Parathyroid adenoma (tissue), 2 donors: ENCODE data around the gene C10orf90.

ENCODE experiments used
- H2AFZ ChIP-seq: fragments of 300-600 bp; sonication (generic); one replicate; pipeline ENCODE4 v1.7.0; 2017; ENCODE audit warnings: antibody characterized with exemption, mild to moderate bottlenecking
- H3K27ac ChIP-seq: fragments of 300-600 bp; sonication (generic); one replicate; pipeline ENCODE4 v1.7.0; 2017
- H3K27me3 ChIP-seq: fragments of 300-600 bp; sonication (generic); one replicate; pipeline ENCODE4 v1.7.0; 2017; ENCODE audit warnings: low read length; ENCODE audit not compliant: control insufficient read depth, insufficient read depth
- H3K36me3 ChIP-seq: fragments of 300-600 bp; sonication (generic); one replicate; pipeline ENCODE4 v1.7.0; 2017; ENCODE audit warnings: low read length; ENCODE audit not compliant: control insufficient read depth, insufficient read depth
- H3K4me1 ChIP-seq: fragments of 300-600 bp; sonication (generic); one replicate; pipeline ENCODE4 v1.7.0; 2017; ENCODE audit warnings: control low read depth
- H3K4me2 ChIP-seq: fragments of 300-600 bp; sonication (generic); one replicate; pipeline ENCODE4 v1.7.0; 2017; ENCODE audit warnings: low read length
- H3K4me3 ChIP-seq: fragments of 300-600 bp; sonication (generic); one replicate; pipeline ENCODE4 v1.7.0; 2017; ENCODE audit warnings: low read depth, low read length
- H3K79me2 ChIP-seq: fragments of 300-600 bp; sonication (generic); one replicate; pipeline ENCODE4 v1.7.0; 2017; ENCODE audit warnings: control low read depth
- H3K9ac ChIP-seq: fragments of 300-600 bp; sonication (generic); one replicate; pipeline ENCODE4 v1.7.0; 2017; ENCODE audit warnings: mild to moderate bottlenecking
- H3K9me3 ChIP-seq: fragments of 300-600 bp; sonication (generic); one replicate; pipeline ENCODE4 v1.7.0; 2017; ENCODE audit warnings: low read length; ENCODE audit not compliant: control insufficient read depth
- TF ChIP-seq, protein P1 (sequence below): fragments of 300-600 bp; sonication (generic); IDR thresholded peaks from one replicate; pipeline ENCODE4 v1.7.0; 2017; ENCODE audit warnings: antibody characterized with exemption, mild to moderate bottlenecking
- donor health status: primary hyperparathyroidism.

The C10orf90 gene

DNA sequence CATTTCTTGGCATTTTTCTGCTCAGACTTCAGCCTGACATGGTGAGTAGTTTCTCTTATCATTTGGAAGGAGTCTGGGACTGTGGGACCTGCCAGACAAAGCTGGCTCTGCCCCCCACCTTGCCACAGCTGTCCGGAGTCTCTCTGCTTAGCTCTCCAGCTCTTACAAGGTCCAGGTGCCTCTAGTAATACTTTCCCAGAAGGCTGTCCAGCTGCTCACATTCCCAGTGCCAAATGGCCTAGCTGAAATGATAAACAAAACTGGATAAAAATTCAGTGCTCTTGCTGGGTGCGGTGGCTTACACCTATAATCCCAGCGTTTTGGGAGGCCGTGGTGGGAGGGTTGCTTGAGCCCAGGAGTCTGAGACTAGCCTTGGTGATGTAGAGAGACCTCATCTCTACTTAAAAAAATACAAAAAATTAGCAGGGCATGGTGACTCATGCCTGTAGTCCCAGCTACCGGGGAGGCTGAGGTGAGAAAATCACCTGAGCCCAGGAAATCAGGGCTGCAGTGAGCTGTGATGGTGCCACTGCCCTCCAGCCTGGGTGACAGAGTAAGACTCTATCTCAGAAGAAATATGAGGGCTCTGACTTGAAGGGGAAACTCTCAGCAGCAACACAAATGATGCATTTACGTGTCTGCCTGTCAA, 86.8 kb downstream of the C10orf90 start:
- Histone ChIP-seq H3K9me3 (no peaks in the 10 kb centered on the region), H3K4me3 (no peak overlapping the region), H3K27me3 (no peaks in the 10 kb centered on the region), H3K4me2 (no peak overlapping the region), H3K4me1 (no peaks in the 10 kb centered on the region), H3K36me3 (no peaks in the 10 kb centered on the region), H2AFZ (no peak overlapping the region), H3K9ac (no peak overlapping the region), H3K27ac (no peak overlapping the region), H3K79me2 (no peaks in the 10 kb centered on the region)
- TF ChIP-seq, protein P1, sequence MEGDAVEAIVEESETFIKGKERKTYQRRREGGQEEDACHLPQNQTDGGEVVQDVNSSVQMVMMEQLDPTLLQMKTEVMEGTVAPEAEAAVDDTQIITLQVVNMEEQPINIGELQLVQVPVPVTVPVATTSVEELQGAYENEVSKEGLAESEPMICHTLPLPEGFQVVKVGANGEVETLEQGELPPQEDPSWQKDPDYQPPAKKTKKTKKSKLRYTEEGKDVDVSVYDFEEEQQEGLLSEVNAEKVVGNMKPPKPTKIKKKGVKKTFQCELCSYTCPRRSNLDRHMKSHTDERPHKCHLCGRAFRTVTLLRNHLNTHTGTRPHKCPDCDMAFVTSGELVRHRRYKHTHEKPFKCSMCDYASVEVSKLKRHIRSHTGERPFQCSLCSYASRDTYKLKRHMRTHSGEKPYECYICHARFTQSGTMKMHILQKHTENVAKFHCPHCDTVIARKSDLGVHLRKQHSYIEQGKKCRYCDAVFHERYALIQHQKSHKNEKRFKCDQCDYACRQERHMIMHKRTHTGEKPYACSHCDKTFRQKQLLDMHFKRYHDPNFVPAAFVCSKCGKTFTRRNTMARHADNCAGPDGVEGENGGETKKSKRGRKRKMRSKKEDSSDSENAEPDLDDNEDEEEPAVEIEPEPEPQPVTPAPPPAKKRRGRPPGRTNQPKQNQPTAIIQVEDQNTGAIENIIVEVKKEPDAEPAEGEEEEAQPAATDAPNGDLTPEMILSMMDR: no peak

DNA sequence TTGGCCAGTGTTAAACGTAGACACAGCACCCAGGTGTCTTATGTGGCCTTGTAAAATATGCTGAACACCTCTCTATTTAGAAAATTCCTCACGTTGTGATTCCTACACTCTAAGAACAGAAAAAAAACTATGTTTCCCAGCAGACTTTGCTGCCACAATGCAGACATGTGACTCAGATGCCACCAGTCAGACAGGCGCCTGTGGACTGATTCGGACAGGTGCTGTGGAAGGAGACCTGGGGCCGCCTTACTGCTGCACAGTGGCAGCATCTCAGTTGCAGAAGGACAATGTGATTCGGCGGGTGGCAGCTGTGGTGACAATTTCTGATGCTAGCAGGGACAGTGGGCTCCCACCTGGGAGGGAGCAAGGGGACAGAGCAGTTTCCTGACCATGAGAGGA, 88.8 kb downstream of the C10orf90 start:
- H2AFZ ChIP-seq: no peak overlapping the region
- H3K4me2 ChIP-seq: no peak overlapping the region
- H3K27ac ChIP-seq: no peak overlapping the region
- TF ChIP-seq, protein P1: no peak
- H3K27me3 ChIP-seq: no peaks in the 10 kb centered on the region
- no peak overlapping the region for H3K4me3 ChIP-seq
- H3K9me3 ChIP-seq: no peaks in the 10 kb centered on the region
- no peaks in the 10 kb centered on the region for H3K79me2 ChIP-seq
- no peaks in the 10 kb centered on the region for H3K4me1 ChIP-seq
- no peaks in the 10 kb centered on the region for H3K36me3 ChIP-seq
- no peak overlapping the region for H3K9ac ChIP-seq

GRCh38 chr10:126580873-126581647, 89.4 kb downstream of the C10orf90 start:
- H3K4me1 ChIP-seq: no peaks in the 10 kb centered on the region
- TF ChIP-seq, protein P1: no peak
- H3K4me2 ChIP-seq: no peak overlapping the region
- no peak overlapping the region for H2AFZ ChIP-seq
- H3K36me3 ChIP-seq: no peaks in the 10 kb centered on the region
- H3K27me3 ChIP-seq: no peaks in the 10 kb centered on the region
- H3K9ac ChIP-seq: no peak overlapping the region
- H3K79me2 ChIP-seq: no peaks in the 10 kb centered on the region
- H3K9me3 ChIP-seq: no peaks in the 10 kb centered on the region
- H3K4me3 ChIP-seq: no peak overlapping the region
- H3K27ac ChIP-seq: no peak overlapping the region

DNA sequence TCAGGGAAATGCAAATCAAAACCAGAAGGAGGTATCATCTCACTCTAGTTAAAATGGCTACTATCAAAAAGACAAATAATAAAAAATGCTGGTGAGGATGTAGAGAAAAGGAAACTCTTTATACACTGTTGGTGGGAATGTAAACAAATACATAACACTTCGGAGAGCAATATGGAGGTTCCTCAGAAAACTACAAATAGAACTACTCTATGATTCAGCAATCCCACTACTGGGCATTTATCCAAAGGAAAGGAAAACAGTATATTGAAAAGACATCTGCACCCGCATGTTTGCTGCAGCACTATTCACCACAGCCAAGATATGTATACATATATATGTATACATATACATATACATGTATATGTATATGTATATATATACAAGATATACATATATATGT, 94.2 kb downstream of the C10orf90 start:
- no peak overlapping the region for H3K27ac ChIP-seq

More for the DNA sequence above, 94.2 kb downstream of the C10orf90 start:
- no peaks in the 10 kb centered on the region for H3K4me1 ChIP-seq
- no peaks in the 10 kb centered on the region for H3K27me3 ChIP-seq
- H2AFZ ChIP-seq: no peak overlapping the region
- no peak overlapping the region for H3K4me3 ChIP-seq
- no peaks in the 10 kb centered on the region for H3K36me3 ChIP-seq
- H3K9ac ChIP-seq: no peak overlapping the region
- H3K9me3 ChIP-seq: no peaks in the 10 kb centered on the region
- TF ChIP-seq, protein P1: no peak
- no peak overlapping the region for H3K4me2 ChIP-seq
- no peaks in the 10 kb centered on the region for H3K79me2 ChIP-seq
